C4-2B (cell line): ENCODE measurements around the gene PNPLA7.

Source experiments
- ZFX ChIP-seq: fragments of 450-650 bp; IDR thresholded peaks from 2 replicates; pipeline ENCODE4 v1.6.1; 2017
- TF ChIP-seq, protein P1 (sequence below): fragments of 450-650 bp; conservative IDR thresholded peaks from 2 replicates; pipeline ENCODE4 v1.5.1; 2017; ENCODE audit warnings: mild to moderate bottlenecking

- TF ChIP-seq, protein P1, sequence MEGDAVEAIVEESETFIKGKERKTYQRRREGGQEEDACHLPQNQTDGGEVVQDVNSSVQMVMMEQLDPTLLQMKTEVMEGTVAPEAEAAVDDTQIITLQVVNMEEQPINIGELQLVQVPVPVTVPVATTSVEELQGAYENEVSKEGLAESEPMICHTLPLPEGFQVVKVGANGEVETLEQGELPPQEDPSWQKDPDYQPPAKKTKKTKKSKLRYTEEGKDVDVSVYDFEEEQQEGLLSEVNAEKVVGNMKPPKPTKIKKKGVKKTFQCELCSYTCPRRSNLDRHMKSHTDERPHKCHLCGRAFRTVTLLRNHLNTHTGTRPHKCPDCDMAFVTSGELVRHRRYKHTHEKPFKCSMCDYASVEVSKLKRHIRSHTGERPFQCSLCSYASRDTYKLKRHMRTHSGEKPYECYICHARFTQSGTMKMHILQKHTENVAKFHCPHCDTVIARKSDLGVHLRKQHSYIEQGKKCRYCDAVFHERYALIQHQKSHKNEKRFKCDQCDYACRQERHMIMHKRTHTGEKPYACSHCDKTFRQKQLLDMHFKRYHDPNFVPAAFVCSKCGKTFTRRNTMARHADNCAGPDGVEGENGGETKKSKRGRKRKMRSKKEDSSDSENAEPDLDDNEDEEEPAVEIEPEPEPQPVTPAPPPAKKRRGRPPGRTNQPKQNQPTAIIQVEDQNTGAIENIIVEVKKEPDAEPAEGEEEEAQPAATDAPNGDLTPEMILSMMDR: no peak
- no peak for TF ChIP-seq ZFX
Observed at GRCh38 chr9:137506702-137507171, 43.5 kb downstream of the PNPLA7 start.
